Right renal pelvis (tissue), 4 donors: ENCODE measurements around the gene GREB1. TPM values are rescaled to one million over a fixed set of nuclear protein-coding genes. Genes with fewer than 3 reads are reported as not detected.

Experiments
- DNase-seq, 4 donors: peaks; one replicate each; pipeline ENCODE4 v3.0.0-alpha.2; 2013; ENCODE audit warnings: low read depth in 4 of 4, low spot score in 3 of 4, missing footprints in 1 of 4
- polyA plus RNA-seq, 4 donors: library from polyadenylated mRNA; unstranded; fragments of 120-200 nt; gene quantifications; one replicate each; pipeline ENCODE4 v1.2.1, GENCODE V29; 2013; ENCODE audit not compliant: insufficient read length in 4 of 4

GREB1 gene
- polyA plus RNA-seq, 4 donors: 12.5 to 15.3 (median 13.5) TPM

GRCh38 chr2:11558214-11558886 lies 24.5 kb downstream of the GREB1 start:
- DNase-seq: no peak

- DNase-seq: no peak
Measured at GRCh38 chr2:11559066-11559785, 25.4 kb downstream of the GREB1 start.

- DNase-seq: no peak
Measured at GRCh38 chr2:11559786-11560155, 25.9 kb downstream of the GREB1 start.

DNA sequence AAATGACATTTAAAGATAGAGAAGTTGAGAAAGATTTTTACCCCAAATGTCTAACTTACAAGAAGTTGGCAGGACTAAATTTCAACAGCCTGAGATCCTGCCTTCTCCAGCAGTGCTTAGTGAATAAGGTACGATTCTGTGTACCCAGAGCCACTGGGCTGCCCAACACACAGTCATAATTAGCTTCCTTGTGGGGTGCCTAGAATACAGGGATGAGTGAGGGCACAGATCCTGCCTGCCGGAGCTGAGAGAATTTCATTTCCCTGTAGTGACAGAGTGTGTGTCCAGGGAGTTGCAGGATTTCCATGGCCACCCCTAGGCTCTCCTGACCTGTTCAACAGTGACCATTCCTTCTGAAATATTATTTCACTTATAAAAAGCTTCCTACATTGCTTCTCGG lies 27.0 kb downstream of the GREB1 start:
- no peak for DNase-seq

GRCh38 chr2:11562011-11562410 lies 28.2 kb downstream of the GREB1 start:
- no peak for DNase-seq

DNA sequence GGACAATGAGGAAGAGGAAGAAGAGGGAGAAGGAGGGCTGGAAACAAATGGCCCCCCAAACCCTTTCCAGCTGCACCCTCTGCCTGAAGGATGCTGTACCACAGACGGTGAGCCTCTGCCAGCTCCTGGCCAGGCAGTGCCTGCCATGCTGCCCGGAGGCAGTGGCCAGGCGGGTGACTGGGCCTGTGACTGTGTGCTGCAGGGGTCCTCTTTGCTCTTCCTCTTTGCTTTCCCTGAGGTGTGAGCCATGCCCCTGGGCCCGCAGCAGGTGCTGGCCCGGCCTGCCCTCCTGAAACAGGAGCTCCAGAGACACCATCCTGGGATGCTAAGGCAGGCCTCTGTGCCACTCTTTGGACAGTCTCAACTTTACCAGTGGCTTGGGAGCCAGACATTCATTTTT lies 28.6 kb downstream of the GREB1 start:
- no peak for DNase-seq

DNA sequence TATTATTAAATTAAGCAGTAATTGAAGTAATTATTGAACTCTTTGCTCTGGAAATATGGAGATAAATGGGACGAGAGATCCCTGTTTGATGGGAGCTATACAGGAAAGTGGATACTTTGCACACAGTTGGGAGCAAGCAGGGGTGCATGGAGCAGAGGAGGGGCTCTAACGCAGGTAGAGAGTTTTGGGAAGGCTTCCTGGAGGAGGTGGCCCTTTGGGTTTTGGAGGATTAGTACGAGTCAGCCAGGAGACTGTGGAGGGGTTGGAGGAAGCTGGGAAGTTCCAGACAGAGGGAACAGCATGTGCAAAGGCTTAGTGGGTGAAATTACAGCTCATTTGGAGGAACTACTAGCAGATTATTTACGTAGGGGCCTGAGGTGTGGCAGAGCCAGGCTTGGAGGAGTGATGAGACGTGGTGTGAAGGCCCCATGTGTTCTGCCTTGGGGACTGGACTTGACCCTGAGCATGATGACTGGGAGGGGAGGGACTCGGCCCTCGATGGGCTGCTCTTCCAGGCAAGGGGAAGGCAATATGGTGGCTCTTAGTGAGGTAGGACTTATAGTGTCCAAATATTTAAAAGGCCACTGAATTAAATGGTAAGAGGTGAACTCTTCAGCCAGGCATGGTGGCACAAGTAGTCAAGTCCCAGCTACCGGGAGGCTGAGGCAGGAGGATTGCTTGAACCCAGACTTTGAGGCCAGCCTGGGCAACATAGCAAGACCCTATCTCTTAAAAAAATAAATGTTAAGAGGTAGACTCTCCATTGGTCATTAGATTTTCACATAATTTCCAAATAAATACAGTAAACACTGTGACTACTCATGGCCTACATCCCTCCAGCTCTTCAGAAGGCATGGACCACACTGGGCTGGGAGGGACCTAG lies 30.2 kb downstream of the GREB1 start:
- DNase-seq: no peak

- DNase-seq: no peak
Measured at GRCh38 chr2:11564816-11565567, 31.1 kb downstream of the GREB1 start.

- DNase-seq: no peak
Measured at GRCh38 chr2:11566383-11566782, 32.5 kb downstream of the GREB1 start.

DNA sequence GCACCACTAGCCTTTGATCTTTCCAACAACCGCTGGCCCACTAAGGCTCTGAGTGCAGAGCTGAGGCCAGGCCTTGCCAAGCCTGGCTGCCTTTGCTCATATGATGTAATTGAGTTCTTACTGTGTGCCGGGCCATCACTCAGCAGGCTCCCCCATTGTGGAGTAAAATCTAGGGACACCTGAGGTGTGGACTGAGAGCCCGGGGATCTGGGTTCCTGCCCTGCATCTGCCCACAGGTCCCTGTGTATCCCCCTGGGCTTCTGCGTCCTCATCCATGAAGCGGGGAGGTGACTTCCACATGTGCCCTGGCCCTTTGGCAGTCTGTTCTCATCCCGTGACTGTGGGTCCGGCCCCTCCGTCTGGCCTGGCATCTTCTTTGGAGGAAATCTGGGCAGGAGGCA lies 33.8 kb downstream of the GREB1 start:
- no peak for DNase-seq

DNA sequence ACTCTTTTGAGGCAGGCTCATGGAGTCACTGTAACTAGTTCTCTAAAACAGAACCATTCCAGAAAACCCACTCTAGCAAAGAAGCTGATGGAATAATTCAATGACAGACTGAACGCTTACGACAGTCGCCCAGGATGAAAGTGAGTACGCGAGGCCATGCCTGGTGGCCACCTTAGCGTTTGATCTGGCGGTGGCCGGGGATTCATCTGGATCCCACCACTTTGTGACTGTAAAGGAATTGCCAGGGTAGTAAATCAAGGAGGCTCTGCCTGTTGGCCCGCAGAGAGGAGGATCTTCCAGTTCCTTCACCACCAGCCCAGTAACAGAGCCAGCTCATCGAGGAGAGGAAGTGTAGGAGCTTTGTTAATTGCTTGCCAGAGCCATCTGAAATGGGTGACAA lies 34.6 kb downstream of the GREB1 start:
- no peak for DNase-seq

DNA sequence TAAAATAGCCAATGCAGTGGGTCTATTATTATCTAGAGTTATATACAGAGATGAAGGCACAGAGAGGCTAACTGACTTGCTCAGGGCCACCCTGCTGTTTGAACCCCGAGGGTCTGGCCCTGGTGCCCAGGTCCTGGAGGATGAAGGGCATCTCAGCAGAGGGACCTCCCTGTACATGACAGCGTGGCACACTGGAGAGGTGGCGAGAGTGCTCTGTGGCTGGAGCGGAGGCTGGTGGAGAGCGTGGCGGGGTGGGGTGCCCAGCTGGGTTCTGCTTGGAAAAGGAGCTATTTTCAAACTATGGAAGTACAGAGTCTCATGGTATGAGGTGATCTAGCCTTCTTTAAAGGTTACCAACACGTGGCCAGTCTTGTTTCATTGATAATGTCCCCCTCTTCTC lies 35.8 kb downstream of the GREB1 start:
- no peak for DNase-seq

DNA sequence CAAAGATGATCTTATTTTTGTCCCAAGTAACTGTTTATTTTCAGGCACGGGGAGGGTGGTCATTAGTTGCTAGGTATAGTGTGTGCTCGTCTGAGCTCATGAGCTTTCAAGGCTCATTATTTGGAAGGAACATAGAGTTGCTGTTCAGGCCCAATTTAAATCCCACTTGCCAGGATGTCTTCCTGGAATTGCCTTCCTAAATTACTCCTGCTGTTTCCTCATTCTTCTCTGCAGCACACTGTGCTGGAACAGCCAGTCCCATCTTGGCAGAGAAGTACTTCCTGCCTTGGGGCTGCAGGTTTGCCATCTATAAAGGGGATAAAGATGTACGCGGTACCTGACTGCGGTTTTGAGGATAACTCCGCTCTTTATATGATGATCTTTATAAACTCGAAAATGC lies 37.3 kb downstream of the GREB1 start:
- no peak for DNase-seq

- DNase-seq: no peak
Measured at GRCh38 chr2:11572996-11573395, 39.2 kb downstream of the GREB1 start.

GRCh38 chr2:11573418-11574175 lies 39.8 kb downstream of the GREB1 start:
- no peak for DNase-seq

- DNase-seq: no peak
Measured at GRCh38 chr2:11574176-11575046, 40.6 kb downstream of the GREB1 start.

- no peak for DNase-seq
Measured at GRCh38 chr2:11576398-11576797, 42.6 kb downstream of the GREB1 start.

DNA sequence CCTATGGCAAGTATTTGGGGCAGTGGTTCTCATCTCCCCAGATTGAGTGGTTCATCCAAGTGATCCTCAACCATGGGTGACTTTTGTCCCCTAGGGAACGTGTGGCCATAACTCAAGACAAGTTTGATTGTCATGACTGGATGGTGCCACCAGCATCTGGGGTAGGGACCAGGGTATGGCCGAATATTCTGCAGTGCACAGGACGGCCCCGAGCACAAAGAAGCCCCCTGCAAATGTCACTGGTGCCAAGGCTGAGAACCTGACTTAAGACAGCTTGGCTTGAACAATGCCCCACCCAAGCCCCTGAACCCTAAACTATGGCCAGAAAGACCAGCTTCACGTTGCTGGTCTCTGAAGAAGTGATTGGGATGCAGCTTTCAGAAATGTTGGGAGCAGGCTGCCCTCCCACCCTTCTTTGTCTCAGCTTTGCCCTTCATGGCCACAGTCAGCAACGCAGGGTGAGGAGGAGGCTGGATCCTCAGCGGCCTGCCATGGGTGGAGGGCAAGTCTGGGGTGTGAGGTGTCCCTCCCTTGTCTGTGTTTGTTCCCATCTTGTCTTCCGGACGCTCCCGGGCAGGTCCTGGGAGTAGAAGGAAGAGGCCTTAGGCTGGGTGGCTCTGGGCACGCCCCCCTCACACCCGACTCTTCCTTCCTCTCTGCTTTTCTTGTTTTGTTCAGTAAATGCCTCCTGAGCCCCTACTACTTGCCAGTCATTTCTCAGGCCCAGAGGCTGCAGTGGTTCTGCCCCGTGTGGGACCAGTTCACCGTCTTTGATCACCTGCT lies 43.4 kb downstream of the GREB1 start:
- DNase-seq: no peak
